Stimulated activated CD4-positive, alpha-beta T cell treated with anti-CD3 and anti-CD28 coated beads, Interleukin-12 subunit alpha, Interleukin-12 subunit beta, amount 100 ng/mL, for 48 hours (primary cell): ENCODE results near the gene TBCCD1.
"Not testable (repeated sequence)": the region's sequence is repeated elsewhere in the genome, so short reads cannot be mapped to it uniquely, and the experiment has no call there.

Source experiments
- DNase-seq, 3 donors: peaks; one replicate each; pipeline ENCODE4 v3.0.0-alpha.2; 2020; ENCODE audit warnings: low read depth in 2 of 3, low spot score in 1 of 3

TBCCD1 gene

DNA sequence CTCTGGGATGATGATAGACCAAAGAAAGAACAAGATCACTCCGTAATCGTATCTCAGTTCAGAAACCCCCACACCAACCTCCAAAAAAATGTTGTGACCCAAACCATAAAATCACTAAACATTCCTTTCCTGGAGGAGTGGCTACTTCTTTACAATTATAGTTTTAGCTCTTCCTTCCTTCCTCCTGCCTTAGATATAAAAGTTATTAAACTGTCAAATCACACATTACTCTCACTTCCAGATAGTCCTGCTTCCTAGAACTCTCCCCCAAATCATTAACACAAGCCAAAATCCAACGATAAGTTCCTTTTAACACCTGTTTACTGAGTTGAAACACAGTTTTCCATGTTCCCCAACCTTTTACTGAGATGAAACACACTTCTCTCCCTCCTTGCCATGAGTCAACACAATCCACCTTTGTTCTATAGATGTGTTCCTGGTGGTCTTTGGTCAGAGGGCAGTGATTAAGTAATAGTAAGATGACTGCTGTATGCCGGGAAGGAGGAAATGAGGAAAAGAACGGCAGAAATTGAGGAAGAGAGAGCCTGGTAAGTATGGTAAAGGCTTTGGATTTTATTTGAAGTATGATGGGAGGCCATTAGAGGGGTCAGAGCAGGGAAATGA is 14.6 kb downstream of the TBCCD1 start:
- no peak for DNase-seq

DNA sequence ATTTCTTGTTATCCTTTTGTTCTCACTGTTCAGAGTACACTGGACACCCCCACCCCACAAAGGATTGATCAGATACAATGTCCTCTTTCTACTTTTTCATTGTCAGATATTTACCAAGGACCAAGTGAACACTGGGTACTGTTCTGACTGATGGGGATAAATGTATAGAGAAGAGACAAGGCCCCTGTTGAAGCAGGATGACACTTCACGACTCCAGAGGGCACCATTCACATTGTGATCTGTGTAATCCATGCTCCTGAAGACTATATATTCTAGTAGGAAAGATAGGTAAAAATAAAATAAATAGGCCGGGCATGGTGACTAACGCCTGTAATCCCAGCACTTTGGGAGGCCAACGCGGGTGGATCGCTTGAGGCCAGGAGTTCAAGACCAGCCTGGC is 15.8 kb downstream of the TBCCD1 start:
- no peak for DNase-seq

DNA sequence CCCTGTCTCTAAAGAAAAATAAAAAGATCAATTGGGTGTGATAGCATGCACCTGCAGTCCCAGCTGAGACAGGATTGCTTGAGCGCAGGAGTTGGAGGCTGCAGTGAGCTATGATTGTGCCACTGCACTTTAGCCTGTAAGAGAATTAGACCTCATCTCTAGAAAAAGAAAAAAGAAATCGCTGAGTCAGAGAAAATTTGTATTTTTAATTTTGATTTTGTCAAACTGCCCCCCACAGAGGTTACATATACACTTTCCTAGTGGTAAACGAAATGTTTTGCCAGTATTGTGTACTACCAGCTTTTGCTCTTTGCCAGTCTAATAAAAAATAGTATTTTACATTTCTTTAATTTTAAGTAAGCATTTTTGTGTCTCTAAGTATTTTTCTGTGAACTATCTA is 17.6 kb downstream of the TBCCD1 start:
- DNase-seq = no peak

DNA sequence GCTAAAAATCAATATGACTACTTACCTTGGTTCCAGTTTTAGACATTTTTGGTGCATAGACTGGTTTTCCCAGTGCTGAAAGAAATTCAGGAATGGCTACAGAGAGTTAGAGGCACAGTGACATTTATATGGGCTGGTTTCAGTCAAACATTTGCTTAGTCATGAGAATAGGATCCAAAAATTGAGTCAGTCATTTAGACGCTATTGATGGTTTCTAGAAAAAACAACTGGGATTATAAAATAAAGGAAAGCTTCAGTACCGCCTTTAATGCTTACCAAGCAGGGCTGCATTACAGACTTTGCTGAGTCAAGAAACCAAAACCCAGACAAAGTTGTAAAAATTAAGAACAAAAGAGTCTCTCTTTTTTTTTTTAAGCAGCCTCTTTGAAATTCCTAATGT is 22.9 kb downstream of the TBCCD1 start, which contains the start of gene CRYGS:
CRYGS (minus strand) TSS at position 100 of the 400 bp plus-strand sequence; CDS start at position 46, 54 bp downstream.
- no peak for DNase-seq

DNA sequence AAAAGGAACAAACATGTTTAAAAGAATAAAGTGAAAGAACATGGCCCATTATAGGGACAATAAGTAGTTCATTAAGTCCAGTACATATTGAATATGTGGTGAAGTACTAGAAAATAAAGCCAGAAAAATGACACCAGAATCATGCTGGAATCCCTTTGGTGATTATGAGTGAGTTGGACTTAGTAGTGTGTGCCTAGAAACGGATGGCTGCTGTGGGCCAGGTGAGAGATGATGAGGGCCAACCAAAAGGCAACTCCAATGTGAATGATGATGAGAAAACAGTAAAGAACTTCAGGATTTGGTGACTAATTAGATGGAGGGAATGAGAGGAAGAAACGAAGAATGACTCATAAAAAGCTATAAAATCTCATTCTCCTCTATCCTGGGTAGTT is 26.3 kb downstream of the TBCCD1 start:
- DNase-seq = no peak

DNA sequence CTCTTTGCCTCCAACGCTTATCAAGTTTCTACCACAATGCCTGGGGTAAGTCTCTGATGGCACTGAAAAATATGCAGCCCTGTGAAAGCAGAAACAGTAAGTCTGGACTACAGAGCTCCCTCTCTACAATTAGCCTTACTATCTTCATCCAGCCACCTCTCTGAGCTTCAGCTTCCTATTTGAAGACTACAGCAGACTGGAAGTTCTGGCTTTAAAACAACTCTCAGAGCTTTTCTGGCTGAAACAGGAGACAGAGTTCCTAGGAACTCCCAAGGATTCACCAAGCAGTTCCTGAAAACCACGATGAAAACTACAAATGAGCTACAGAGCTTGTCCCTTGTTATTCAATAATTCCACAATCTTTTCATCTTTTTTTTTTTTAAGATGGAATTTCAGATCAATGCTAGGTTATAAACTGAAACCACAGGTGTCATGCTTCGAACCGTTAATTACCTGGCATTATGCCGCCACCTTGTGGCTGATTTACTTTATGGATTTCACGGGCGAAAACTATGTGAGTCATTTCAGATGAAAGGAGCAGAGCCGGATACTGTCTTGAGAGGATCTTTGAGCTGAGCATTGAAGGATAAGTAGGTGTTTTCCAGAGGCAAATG is 26.8 kb downstream of the TBCCD1 start:
- DNase-seq = peak; percentile 67 to 88 (median 69)

DNA sequence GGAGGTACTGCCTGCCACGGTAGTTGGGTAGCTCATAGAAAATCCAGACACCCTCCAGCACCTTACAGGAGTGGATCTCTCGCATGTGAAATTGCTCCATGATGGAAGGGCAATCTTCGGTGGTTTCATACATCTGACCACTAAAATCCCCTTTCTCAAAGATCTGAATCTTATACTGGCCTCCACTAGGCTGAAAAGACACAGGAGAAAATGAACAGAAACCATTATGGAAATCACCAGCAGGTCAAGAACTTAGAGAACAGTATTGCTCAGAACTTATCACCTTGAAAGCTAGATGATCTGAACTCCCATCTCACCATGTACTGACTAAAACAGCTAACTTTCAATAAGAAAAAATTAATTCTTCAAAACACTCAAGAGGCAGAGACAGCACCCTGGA is 28.4 kb downstream of the TBCCD1 start:
- DNase-seq = no peak

DNA sequence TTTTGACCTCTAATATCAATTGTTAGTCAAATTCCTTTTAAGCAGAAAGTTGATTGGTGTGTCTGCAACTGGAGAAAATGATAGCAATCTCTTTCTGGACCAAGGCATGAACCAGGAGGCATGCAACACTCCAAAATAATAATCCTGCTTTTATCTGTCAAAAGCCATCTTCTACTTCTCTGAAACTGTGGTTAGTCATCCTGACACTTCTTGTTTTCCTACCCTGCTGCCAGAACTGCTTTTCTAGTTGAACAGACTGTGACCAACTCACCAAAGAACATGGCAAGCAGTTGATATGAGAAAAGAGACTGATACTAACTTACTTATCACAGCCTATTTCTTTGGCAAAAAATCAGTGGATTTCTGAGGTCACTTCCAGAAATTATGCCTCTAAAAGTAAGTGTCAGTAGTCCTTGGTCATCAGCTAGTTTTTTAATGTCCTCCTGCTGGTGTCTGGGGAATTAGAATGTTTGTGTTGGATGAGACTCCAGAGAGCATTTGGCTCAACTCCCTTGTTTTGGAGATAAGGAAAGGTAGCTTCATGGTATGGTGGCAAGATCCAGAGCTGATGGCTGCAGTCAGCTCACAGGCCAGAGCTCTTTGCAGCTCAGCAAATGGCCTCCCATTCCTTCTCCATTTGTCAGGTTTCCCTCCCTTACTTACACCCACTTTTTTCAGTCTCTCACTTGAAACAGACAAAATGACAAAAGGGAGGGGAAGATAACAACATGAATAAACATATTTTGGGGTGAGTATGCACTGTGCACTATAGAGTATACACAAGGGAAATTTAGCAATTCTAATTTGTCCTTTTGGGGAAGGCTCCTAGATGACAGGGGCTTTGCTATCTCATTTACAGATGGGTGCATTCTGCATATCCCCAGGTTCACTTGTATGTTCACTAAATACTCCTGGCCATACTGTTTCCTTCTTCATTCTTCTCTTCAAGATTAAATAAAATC is 30.0 kb downstream of the TBCCD1 start:
- DNase-seq = no peak

DNA sequence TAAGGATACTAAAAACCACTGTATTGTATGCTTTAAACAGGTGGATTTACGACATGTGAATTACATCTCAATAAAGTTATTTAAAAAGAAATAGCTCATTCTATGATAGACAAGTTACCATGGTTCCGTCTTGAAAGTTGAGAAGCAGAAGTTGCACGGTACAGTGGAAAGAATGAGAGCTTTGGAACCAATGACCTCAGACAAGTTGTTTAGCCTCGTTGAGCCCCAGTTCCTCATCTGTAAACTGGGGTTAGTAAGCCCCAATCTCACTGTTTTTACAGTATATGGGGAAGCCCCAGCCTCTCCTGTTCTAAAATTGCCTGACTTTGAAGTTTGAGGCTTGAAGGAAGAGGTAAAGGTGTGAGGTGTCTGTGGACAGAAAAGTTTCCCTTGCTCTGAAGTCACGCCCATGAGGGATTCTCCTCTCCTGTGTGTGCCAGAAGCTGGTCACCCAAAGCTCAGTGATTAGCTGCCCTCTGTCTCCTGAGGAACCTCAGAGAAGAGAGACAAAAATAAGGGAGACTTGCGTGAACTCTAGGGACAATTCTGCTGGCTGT is 32.9 kb downstream of the TBCCD1 start:
- peak in 2 of 3 donors; percentile 39 to 58 for DNase-seq

DNA sequence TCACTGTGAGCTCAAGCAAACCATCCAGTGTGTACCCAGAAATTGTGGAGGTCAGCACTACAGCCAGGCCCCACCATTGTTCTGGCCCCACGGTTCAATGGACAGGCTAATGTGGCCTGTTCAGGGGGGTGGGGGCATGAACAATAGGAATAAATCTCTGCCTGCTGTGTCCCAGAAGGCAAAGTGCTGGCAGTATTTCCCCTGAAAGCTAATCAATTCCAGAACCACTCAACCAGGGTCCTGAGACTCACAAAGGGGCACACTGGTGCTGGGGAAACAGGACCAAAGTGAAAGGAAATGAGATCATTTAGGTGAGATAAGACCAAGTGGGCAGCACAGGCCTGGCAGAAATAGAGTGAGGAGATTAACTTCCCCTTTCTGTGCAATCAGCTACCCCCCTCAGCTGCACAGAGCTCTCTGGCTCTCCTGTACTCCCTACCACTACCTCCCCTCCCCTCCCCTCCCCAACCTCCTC is 34.5 kb downstream of the TBCCD1 start:
- DNase-seq = no peak

DNA sequence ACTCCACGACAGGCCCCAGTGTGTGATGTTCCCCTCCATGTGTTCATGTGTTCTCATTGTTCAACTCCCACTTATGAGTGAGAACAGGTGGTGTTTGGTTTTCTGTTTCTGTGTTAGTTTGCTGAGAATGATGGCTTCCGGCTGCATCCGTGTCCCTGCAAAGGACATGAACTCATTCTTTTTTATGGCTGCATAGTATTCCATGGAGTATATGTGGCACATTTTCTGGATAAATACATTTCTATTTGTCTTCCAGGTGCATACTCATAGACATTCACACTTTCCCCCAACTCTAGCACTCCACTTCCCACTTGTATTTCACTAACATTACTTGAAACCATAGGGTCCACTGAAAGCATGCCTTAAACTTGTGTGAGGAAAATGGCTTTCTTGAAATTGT is 35.4 kb downstream of the TBCCD1 start:
- not testable (repeated sequence) for DNase-seq

DNA sequence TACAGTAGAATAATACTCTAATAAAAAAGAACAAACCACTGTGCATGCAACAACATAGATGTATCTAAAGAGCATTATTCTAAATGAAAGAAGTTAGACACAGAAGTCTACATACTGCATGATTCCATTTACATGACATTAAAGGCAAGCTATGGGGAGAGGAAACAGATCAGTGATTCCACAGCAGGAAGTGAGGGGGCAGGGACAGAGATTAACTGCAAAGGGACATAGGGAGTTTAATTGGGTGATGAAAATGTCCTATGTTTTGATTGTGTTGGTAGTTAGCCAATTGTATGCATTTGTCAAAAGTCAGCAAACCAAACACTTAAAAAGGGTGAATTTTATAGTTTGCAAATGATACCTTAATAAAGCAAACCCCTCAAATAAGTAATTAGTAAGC is 36.7 kb downstream of the TBCCD1 start:
- no peak for DNase-seq

DNA sequence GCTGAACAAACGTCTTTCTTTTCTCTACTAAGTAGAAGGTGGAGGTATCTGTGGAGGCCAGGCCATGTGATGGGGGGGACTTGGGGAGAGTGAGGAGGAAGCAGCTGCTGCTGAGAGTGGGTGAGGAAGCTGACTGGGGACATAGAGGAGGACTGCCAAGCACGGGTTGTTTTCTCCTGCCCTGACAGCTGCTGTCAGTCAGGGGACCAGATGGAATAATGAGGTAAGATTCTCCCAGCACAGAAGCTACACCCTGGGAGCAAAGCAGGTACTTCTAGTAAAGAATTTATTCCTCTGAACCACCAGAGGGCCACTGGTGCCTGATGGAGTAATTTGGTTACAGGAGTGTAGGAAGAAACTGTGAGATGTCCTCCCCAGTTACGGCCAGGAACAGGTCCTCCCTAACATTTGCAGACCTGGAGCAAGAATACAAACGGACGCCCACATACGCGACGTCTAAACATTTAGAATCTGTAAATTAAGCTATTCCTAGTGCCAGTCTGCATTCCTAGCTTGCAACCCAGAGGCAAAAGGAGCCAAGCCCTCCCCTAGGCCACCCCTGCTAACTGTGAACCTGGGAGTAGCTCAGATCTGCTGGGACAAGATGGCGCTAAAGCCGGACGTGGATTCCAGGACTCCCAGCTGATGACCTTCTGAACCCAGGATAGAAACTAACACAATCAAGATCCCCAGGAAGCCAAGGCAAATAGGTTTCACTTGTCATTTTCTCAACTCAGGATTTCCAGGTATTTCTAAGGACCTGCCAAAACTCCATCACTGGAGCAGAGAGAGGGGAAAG is 37.7 kb downstream of the TBCCD1 start:
- DNase-seq = no peak

DNA sequence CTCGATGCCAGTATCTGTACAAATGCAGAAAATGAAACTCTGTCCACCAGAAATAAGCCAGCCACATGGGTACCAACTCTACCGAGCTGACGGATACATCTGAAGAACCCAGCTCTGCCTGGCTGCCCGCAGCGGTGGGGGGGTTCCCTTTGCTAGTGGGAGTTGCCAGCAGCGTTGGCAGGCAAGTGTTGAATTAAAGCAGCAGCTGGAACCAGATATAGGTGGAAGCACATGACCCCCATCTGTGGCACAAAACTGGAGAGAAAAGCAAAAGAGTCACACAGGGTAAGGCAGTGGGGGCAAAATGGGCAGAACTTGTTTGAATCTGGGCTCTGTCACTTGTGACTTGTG is 40.9 kb downstream of the TBCCD1 start:
- DNase-seq = no peak

DNA sequence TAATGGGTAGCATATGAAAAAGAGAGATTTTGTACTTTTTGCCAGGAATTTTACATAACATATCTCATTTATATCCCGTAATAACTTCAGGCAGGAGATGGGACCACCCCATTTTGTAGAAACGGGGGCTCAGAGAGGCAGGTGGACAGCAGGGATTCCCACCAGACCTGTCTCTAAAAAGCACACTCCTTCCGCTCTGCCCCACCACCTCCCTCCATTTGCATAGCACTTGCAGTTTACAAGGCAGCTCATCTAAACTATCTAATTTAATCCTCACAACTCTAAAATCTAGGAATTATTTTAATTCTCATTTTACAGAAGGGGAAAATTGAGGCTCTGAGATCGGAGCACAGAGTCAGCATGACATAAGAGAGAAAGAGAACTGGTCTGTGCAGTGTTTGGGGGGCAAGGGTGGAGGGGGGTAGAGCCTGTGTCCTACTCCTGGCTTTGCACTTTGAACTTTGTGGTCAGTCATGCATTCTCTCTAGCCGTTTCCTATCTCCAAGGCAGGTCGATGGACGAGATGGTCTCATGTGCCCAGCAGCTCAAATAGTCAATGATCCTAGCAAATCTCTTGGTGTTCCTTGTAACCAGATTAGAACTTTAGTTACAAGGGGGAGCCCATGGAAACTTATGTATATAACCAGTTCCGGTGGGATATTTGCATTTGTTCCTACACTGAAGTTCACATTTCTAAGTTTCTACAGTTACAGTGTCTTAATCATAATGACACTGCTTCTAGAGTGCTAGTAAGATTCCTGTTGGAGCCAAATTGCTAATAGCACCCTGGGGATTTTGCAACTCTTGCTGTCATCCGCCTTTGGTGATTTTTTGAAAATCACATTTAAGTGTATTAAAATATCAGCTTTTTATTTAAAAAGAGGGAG is 41.5 kb downstream of the TBCCD1 start:
- DNase-seq = no peak

DNA sequence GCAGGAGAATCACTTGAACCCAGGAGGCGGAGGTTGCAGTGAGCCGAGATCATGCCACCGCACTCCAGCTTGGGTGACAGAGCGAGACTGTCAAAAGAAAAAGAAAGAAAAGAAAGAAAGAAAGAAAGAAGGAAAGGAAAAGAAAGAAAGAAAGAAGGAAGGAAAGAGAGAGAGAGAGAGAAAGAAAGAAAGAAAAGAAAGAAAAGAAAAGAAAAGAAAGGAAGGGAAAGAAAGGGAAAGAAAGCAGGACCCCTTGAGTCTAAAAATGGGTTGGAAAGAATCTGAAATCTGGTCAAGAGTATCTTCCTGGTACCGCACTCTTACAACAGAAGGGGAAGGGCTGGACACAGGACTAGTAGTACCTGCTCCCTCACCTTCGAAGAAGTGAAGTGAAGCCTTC is 42.5 kb downstream of the TBCCD1 start:
- no peak for DNase-seq

DNA sequence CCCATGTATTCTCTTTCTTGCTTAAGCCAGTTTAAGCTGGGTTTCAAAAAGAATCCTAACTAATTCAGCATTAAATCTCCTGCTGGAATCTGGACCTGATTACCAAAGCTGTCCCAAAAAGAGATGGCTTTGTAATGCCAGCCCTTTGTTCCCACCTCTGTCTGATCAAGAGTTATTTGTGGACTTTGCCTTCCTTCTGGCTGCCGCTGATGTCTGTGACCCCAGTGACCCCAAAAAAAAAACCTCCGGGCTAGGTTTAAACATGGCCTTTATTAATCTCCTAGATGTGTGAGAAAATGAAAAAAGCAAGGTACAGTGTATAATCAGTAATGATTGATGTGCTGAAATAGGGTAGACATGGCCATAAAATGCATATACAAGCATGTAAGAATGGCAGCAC is 43.7 kb downstream of the TBCCD1 start:
- no peak for DNase-seq

DNA sequence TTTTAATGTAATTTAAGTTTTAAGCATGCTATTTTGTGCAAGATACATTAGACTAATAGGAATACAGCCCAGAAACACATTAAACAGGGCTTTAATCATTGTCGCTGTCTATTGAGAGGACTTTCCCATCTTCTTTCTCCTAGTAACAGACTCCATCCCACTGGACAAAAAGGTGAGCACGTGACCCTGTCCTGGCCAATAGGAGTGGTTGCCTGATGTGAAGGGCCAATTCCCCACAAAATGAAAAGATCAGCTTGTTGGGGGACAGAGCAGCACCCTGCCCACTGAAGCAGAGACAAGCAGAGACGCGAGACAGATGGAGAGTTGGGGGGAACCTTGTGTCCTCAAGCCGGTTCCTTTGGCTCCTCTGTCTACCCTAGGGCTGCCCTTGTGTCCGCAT is 44.1 kb downstream of the TBCCD1 start:
- DNase-seq = no peak

DNA sequence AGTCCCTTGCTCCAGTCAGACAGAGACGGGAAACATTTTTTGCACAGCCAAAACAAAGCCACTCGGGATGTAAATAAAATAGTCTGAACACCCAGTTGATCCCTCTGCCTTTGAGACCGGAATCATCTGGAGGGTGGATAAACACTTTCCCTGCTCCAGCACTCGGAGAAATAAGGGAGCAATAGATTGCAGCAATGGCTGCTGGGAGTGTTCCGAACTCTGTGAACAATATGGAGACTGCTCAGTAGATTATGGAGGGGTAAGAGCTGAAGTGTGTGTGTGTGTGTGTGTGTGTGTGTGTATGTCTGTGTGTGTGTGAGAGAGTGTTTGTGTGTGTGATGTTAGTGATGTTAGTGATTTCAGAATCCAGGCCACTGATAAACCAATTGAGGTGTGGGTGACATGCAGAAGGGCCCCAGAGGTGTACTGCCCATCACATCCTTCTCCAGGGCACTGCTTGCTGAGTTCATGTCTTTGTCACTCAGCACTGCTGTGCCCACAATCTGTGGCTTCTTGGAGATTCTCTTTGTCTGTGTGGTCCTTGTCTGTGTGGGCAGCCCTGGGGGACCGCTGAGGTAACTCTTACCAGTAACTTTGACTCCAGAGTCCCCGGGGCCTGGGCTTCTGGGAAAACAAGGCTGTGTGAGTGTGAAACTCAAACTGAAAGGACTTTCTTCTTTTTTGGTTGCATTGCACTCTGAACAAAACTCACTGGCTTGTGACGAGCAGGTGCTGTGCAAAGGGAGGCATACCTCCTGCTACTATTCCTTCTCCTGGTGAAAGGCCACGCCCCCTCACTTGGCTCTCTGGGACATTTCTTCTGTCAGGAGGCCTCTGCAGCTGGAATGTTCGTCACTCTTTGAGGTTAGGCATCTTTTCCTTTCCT is 45.9 kb downstream of the TBCCD1 start:
- peak in 1 of 3 donors; percentile 53 for DNase-seq
